H1 (cell line): ENCODE measurements around the gene SUMF1. TPM values are rescaled to one million over a fixed set of nuclear protein-coding genes. Genes with fewer than 3 reads are reported as not detected.

Experiments
- ASH2L ChIP-seq: fragments of 200-600, 300-600 bp; sonication (generic); IDR thresholded peaks from one replicate; pipeline ENCODE4 v1.7.1; 2017; ENCODE audit warnings: low read length
- JUND ChIP-seq: IDR thresholded peaks from 2 replicates; pipeline ENCODE4 v1.6.1; 2011; ENCODE audit warnings: mild to moderate bottlenecking, improper control_type of control experiment, low read length
- polyA plus RNA-seq, 7 experiments: library from polyadenylated mRNA; depleted of rRNA in 3 of 7; stranded (reverse) in 5 of 7; unstranded in 2 of 7; fragments of >200 nt in 5 of 7; fragments of 200-250 nt in 2 of 7; gene quantifications; 1 replicate in 5 of 7; 2 replicates in 1 of 7; 4 replicates in 1 of 7; pipeline versions ENCODE4 v1.2.1 to v1.2.3, GENCODE V29; 2011 to 2013; ENCODE audit warnings: missing spikeins in 2 of 7, mixed read lengths in 2 of 7
- total RNA-seq: library from RNA; stranded (reverse); fragmentation: NEBNext Ultra II Directional; extraction: Animal tissue kit (Norgen Biotek cat#: 25700); gene quantifications from 2 replicates; pipeline ENCODE4 v1.2.1, GENCODE V29; 2021

Gene SUMF1
- total and polyA plus RNA-seq, 2 of the 8 experiments (the other 6 are each of a cell fraction or from before 2014, with no cell fraction given), result 12.5 to 15.0 TPM

DNA sequence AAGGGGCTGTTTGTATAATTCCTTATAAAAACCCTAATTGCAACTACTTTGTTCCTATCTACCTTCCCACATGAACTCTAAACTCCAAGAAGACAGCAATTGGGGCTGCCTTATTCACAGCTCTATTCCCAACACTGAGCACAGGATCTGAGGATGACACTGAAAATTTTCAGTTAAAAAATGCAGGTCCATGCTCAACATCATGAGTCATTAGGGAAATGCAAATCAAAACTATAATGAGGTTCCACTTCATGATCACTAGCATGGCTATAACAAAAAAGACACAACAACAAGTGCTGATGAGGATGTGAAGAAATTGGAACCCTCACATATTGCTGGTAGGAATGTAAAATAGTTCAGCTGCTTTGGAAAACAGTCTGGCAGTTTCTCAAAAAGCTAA lies 12.9 kb downstream of the SUMF1 start (continued):
- TF ChIP-seq JUND, result no peak
- no peak for TF ChIP-seq ASH2L
